ENCODE data around the gene C18orf63.

The C18orf63 gene

DNA sequence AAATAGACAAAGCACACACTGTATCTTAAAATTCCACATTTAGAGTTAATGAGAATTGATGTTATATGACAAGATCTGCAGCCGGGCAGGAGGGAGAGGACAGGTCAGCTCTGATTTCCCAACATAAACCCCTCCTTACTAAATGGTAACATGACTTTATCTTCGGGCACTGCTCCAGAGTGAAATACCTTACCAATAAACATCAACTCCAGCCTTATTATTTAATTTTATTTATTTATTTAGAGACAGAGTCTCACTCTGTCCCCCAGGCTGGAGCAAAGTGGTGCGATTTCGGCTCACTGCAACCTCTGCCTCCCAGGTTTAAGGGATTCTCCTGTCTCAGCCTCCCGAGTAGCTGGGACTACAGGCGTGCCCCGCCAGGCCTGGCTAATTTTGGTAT is 25.6 kb upstream of the C18orf63 start:
- peaks cover 37% of the 10 kb centered on the region; the same call in 1 of the 2 replicates for H3K79me2 ChIP-seq (ENCODE audit: insufficient read depth, low read depth)
- no peak overlapping the region for H2AFZ ChIP-seq (ENCODE audit: low read depth)
- TF ChIP-seq, protein P1, sequence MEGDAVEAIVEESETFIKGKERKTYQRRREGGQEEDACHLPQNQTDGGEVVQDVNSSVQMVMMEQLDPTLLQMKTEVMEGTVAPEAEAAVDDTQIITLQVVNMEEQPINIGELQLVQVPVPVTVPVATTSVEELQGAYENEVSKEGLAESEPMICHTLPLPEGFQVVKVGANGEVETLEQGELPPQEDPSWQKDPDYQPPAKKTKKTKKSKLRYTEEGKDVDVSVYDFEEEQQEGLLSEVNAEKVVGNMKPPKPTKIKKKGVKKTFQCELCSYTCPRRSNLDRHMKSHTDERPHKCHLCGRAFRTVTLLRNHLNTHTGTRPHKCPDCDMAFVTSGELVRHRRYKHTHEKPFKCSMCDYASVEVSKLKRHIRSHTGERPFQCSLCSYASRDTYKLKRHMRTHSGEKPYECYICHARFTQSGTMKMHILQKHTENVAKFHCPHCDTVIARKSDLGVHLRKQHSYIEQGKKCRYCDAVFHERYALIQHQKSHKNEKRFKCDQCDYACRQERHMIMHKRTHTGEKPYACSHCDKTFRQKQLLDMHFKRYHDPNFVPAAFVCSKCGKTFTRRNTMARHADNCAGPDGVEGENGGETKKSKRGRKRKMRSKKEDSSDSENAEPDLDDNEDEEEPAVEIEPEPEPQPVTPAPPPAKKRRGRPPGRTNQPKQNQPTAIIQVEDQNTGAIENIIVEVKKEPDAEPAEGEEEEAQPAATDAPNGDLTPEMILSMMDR (conservative IDR thresholded peaks at IDR 0.05; ENCODE audit: low read depth, low read length): no peak
- H3K27ac ChIP-seq: no peak overlapping the region
- H3K4me1 ChIP-seq (ENCODE audit: low read depth, poor library complexity, severe bottlenecking): peaks cover 37% of the 10 kb centered on the region
- H3K9ac ChIP-seq: no peak overlapping the region
- H3K27me3 ChIP-seq (ENCODE audit: insufficient read depth, low read depth): no peaks in the 10 kb centered on the region
- no peaks in the 10 kb centered on the region for H4K20me1 ChIP-seq (ENCODE audit: insufficient read depth)
- H3K4me3 ChIP-seq (IDR thresholded peaks at IDR 0.05; ENCODE audit: insufficient read depth, low read depth, low read length): no peak overlapping the region
- no peaks in the 10 kb centered on the region for H3K36me3 ChIP-seq (ENCODE audit: insufficient read depth)
- no peak overlapping the region for H3K4me2 ChIP-seq

DNA sequence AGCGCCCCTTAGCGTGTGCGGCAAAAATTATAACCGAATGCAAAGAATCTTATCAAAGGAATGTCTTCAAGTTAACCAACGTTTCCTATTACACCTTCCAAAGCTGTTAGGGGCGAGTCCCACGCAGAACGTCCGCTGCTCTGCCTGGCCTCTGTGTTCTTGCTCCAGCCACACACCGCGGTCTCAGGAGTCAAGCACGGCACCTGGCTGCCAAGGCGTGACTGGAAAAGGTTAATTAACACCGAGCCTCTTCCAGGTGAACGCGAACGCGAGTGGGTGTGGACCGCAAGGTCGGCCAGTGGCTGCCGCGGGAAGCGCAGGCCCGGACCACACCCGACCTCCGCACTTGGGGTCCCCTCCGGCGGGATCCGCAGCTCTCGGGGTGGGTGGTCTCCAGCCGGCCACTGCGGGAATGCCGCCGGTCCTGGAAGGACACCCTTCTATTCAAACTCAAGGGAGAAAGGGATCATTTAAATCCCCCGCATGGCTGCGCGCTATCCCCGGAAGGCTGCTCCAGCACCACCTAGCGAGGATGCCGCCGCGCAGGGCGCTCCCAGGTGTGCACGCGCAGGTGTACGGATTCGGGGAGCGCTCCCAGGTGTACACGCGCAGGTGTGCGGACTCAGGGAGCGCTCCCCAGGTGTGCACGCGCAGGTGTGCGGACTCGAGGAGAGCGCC is 24.7 kb upstream of the C18orf63 start:
- H4K20me1 ChIP-seq (ENCODE audit: insufficient read depth): no peaks in the 10 kb centered on the region
- no peaks in the 10 kb centered on the region for H3K27me3 ChIP-seq (ENCODE audit: insufficient read depth, low read depth)
- no peak overlapping the region for H3K4me3 ChIP-seq (IDR thresholded peaks at IDR 0.05; ENCODE audit: insufficient read depth, low read depth, low read length)
- peaks cover 34% of the 10 kb centered on the region; the same call in 1 of the 2 replicates for H3K79me2 ChIP-seq (ENCODE audit: insufficient read depth, low read depth)
- peak overlapping the region; percentile 72 for H3K4me2 ChIP-seq
- H3K27ac ChIP-seq: no peak overlapping the region
- TF ChIP-seq, protein P1 (conservative IDR thresholded peaks at IDR 0.05; ENCODE audit: low read depth, low read length): no peak
- H3K4me1 ChIP-seq (ENCODE audit: low read depth, poor library complexity, severe bottlenecking): peaks cover 37% of the 10 kb centered on the region
- H3K9ac ChIP-seq: no peak overlapping the region
- peak overlapping the region; percentile 99 for H2AFZ ChIP-seq (ENCODE audit: low read depth)
- H3K36me3 ChIP-seq (ENCODE audit: insufficient read depth): no peaks in the 10 kb centered on the region

DNA sequence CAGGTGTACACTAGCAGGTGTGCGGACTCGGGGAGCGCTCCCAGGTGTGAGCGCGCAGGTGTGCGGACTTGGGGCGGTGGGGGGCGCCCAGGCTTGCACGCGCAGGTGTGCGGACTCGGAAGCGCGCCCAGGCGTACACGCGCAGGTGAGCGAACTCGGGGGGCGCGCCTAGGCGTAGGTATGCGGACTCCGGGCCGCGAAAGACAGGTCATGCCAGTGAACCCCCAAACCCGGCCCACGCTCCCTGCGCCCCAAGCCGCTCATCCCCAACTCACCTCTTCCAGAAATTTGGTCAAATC is 24.2 kb upstream of the C18orf63 start:
- TF ChIP-seq, protein P1 (conservative IDR thresholded peaks at IDR 0.05; ENCODE audit: low read depth, low read length): no peak
- peak overlapping the region; percentile 99 for H2AFZ ChIP-seq (ENCODE audit: low read depth)
- H3K27ac ChIP-seq: 0 out of 2 replicates have a peak overlapping the region, but pooled peaks have one; percentile 23
- no peak overlapping the region for H3K4me3 ChIP-seq (IDR thresholded peaks at IDR 0.05; ENCODE audit: insufficient read depth, low read depth, low read length)
- H3K79me2 ChIP-seq (ENCODE audit: insufficient read depth, low read depth): peaks cover 29% of the 10 kb centered on the region; the same call in 1 of the 2 replicates
- H3K36me3 ChIP-seq (ENCODE audit: insufficient read depth): no peaks in the 10 kb centered on the region
- H3K9ac ChIP-seq: peak overlapping the region; percentile 59; the same call in 1 of the 2 replicates
- H4K20me1 ChIP-seq (ENCODE audit: insufficient read depth): no peaks in the 10 kb centered on the region
- peaks cover 36% of the 10 kb centered on the region for H3K4me1 ChIP-seq (ENCODE audit: low read depth, poor library complexity, severe bottlenecking)
- no peaks in the 10 kb centered on the region for H3K27me3 ChIP-seq (ENCODE audit: insufficient read depth, low read depth)
- H3K4me2 ChIP-seq: peak overlapping the region; percentile 72

DNA sequence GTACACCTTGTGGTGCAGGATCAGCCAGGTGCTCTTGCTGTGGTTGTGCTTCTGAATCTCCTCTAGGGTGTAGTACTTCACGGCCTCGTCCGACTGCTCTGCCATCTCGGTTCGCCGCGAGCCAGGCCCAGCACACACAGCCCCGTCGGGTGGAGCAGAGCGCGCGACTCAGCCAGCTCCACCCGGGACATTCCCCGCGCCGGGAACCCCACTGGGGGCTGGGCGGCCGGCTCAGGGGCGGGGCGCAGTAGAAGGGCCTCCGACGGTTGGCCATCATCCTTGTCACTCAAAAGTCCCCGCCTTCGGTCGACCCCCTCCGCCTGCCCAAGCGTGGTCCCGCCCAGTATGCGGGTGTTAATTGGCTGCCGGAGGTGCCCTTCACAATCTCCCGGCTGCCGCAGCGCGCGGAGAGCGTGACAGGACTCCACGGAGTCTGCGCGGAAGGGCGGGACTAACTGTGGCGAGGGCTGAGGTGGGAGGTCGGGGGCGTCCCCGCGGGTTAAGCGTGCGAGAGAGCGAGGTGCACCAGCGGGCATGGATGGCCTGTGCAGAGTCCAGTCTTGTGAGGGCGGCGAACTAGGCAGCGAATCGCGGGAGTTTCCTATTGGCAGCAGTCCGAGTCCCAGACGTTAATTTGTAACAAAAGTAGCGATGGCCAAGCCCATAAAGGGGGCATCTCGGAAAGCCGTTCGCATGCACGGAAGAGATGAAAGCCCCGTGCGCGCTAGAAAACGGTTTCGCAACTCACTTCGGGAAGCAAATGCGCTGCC is 23.7 kb upstream of the C18orf63 start, which contains the start of gene CYB5A:
CYB5A (minus strand) TSS at position 193 of the 770 bp plus-strand sequence; CDS start at position 105, 88 bp downstream.
- Histone ChIP-seq H2AFZ (ENCODE audit: low read depth) (peak within 1 kb of the TSS; percentile 99), H3K4me3 (IDR thresholded peaks at IDR 0.05; ENCODE audit: insufficient read depth, low read depth, low read length) (no peak within 1 kb of the TSS), H3K9ac (peak within 1 kb of the TSS; percentile 59; the same call in 1 of the 2 replicates), H3K36me3 (ENCODE audit: insufficient read depth) (no peaks in the 10 kb centered on the region), H3K4me1 (ENCODE audit: low read depth, poor library complexity, severe bottlenecking) (peaks cover 30% of the 10 kb centered on the region), H3K27ac (peak within 1 kb of the TSS; percentile 31; the same call in 1 of the 2 replicates), H3K27me3 (ENCODE audit: insufficient read depth, low read depth) (no peaks in the 10 kb centered on the region), H3K4me2 (peak within 1 kb of the TSS; percentile 72), H3K79me2 (ENCODE audit: insufficient read depth, low read depth) (peaks cover 24% of the 10 kb centered on the region; the same call in 1 of the 2 replicates), H4K20me1 (ENCODE audit: insufficient read depth) (no peaks in the 10 kb centered on the region)
- TF ChIP-seq, protein P1 (conservative IDR thresholded peaks at IDR 0.05; ENCODE audit: low read depth, low read length): no peak

Measured in KMS-11 (cell line).